Peyer's patch (tissue), 4 donors: ENCODE measurements around the gene EIF6. TPM values are rescaled to one million over a fixed set of nuclear protein-coding genes. Genes with fewer than 3 reads are reported as not detected.
"Not testable (repeated sequence)": the region's sequence is repeated elsewhere in the genome, so short reads cannot be mapped to it uniquely, and the experiment has no call there.

Experiments used
- DNase-seq, 3 donors: peaks; one replicate each; pipeline ENCODE4 v3.0.0-alpha.2; 2017 to 2019
- H3K27ac ChIP-seq, 4 donors: fragments of 200-600 bp; sonication (generic); one replicate each; pipeline ENCODE4 v1.5.1; 2016 to 2019
- H3K27me3 ChIP-seq, 2 donors: fragments of 200-600 bp; sonication (generic); one replicate each; pipeline ENCODE4 v1.5.1; 2019
- H3K36me3 ChIP-seq, 3 donors: fragments of 200-600 bp; sonication (generic); one replicate each; pipeline ENCODE4 v1.5.1; 2016 to 2019
- H3K4me1 ChIP-seq, 4 donors: fragments of 200-600 bp; sonication (generic); one replicate each; pipeline ENCODE4 v1.5.1; 2016 to 2019
- H3K4me3 ChIP-seq, 4 donors: fragments of 200-600 bp; sonication (generic); 1 replicate in 3 of 4; 2 replicates in 1 of 4; pipeline ENCODE4 v1.5.1; 2016 to 2019; ENCODE audit warnings: mild to moderate bottlenecking in 1 of 4
- H3K9me3 ChIP-seq, 4 donors: fragments of 200-600 bp; sonication (generic); one replicate each; pipeline ENCODE4 v1.5.1; 2016 to 2019; ENCODE audit warnings: mild to moderate bottlenecking in 1 of 4
- CTCF ChIP-seq, 6 experiments: fragments of 450-650 bp in 4 of 6; fragments of 200-600 bp in 2 of 6; sonication (generic) in 1 of 6; IDR thresholded peaks; one replicate each; pipeline ENCODE4 v1.5.1; 2017 to 2019; ENCODE audit warnings: antibody characterized with exemption in 6 of 6, mild to moderate bottlenecking in 3 of 6, moderate library complexity in 1 of 6
- POLR2A ChIP-seq, 2 donors: fragments of 450-650 bp; IDR thresholded peaks; one replicate each; pipeline ENCODE4 v1.5.1; 2017; ENCODE audit warnings: antibody characterized with exemption in 2 of 2, mild to moderate bottlenecking in 2 of 2, moderate library complexity in 2 of 2
- total RNA-seq, 4 donors: library from RNA; depleted of rRNA; stranded (reverse); fragments of >200 nt; gene quantifications; one replicate each; pipeline ENCODE4 v1.1.0, GENCODE V29; 2016

Gene EIF6
- total RNA-seq, 4 donors from 2014 or later = 77.6 to 196 (median 157) TPM

- Histone ChIP-seq H3K27ac (no peak overlapping the region), H3K36me3 (no peaks in the 10 kb centered on the region), H3K4me1 (peaks cover 0 to 16% (median 2%) of the 10 kb centered on the region in 4 donors), H3K4me3 (no peak overlapping the region), H3K9me3 (no peaks in the 10 kb centered on the region), H3K27me3 (no peaks in the 10 kb centered on the region)
- no peak for DNase-seq
- TF ChIP-seq POLR2A (IDR thresholded peaks at IDR 0.05) (no peak), CTCF (IDR thresholded peaks at IDR 0.05) (no peak)
Measured at GRCh38 chr20:35316086-35316485, 31.5 kb upstream of the EIF6 start.

- not testable (repeated sequence) for H3K36me3 ChIP-seq, H3K27me3 ChIP-seq, H3K27ac ChIP-seq, H3K9me3 ChIP-seq, H3K4me3 ChIP-seq, DNase-seq
- H3K4me1 ChIP-seq = peaks cover 0 to 16% (median 2%) of the 10 kb centered on the region in 4 donors
Measured at GRCh38 chr20:35315632-35316020, 31.1 kb upstream of the EIF6 start.

GRCh38 chr20:35314816-35315631 lies 30.5 kb upstream of the EIF6 start:
- no peak for TF ChIP-seq POLR2A (IDR thresholded peaks at IDR 0.05)
- TF ChIP-seq CTCF (IDR thresholded peaks at IDR 0.05) = no peak
- Histone ChIP-seq H3K36me3 (no peaks in the 10 kb centered on the region), H3K27me3 (no peaks in the 10 kb centered on the region), H3K9me3 (no peaks in the 10 kb centered on the region), H3K27ac (no peak overlapping the region), H3K4me3 (no peak overlapping the region), H3K4me1 (peaks cover 0 to 14% (median 2%) of the 10 kb centered on the region in 4 donors)
- no peak for DNase-seq

GRCh38 chr20:35312318-35312717 lies 27.7 kb upstream of the EIF6 start:
- Histone ChIP-seq H3K9me3 (no peaks in the 10 kb centered on the region), H3K27me3 (no peaks in the 10 kb centered on the region), H3K4me1 (peaks cover 0 to 1% (median 0%) of the 10 kb centered on the region in 4 donors), H3K36me3 (no peaks in the 10 kb centered on the region), H3K27ac (no peak overlapping the region), H3K4me3 (no peak overlapping the region)
- no peak for TF ChIP-seq POLR2A (IDR thresholded peaks at IDR 0.05)
- TF ChIP-seq CTCF (IDR thresholded peaks at IDR 0.05) = no peak
- DNase-seq = no peak

- TF ChIP-seq POLR2A (IDR thresholded peaks at IDR 0.05) (no peak), CTCF (IDR thresholded peaks at IDR 0.05) (no peak)
- H3K36me3 ChIP-seq = no peaks in the 10 kb centered on the region
- H3K27me3 ChIP-seq = no peaks in the 10 kb centered on the region
- H3K4me3 ChIP-seq = no peak overlapping the region
- DNase-seq = no peak
- H3K27ac ChIP-seq = no peak overlapping the region
- peaks cover 0 to 6% (median 0%) of the 10 kb centered on the region in 4 donors for H3K4me1 ChIP-seq
- H3K9me3 ChIP-seq = no peaks in the 10 kb centered on the region
Measured at GRCh38 chr20:35311822-35312221, 27.2 kb upstream of the EIF6 start.

GRCh38 chr20:35311409-35311808 lies 26.8 kb upstream of the EIF6 start:
- no peak overlapping the region for H3K27ac ChIP-seq
- peak in 1 of 3 donors; percentile 69 for DNase-seq

More at GRCh38 chr20:35311409-35311808, 26.8 kb upstream of the EIF6 start:
- H3K4me3 ChIP-seq = no peak overlapping the region
- H3K4me1 ChIP-seq = peaks cover 0 to 10% (median 0%) of the 10 kb centered on the region in 4 donors
- TF ChIP-seq CTCF (IDR thresholded peaks at IDR 0.05) = no peak
- no peak for TF ChIP-seq POLR2A (IDR thresholded peaks at IDR 0.05)
- H3K36me3 ChIP-seq = no peaks in the 10 kb centered on the region
- no peaks in the 10 kb centered on the region for H3K27me3 ChIP-seq
- H3K9me3 ChIP-seq = no peaks in the 10 kb centered on the region
